ENCODE measurements around the gene DYRK1B.

DNA sequence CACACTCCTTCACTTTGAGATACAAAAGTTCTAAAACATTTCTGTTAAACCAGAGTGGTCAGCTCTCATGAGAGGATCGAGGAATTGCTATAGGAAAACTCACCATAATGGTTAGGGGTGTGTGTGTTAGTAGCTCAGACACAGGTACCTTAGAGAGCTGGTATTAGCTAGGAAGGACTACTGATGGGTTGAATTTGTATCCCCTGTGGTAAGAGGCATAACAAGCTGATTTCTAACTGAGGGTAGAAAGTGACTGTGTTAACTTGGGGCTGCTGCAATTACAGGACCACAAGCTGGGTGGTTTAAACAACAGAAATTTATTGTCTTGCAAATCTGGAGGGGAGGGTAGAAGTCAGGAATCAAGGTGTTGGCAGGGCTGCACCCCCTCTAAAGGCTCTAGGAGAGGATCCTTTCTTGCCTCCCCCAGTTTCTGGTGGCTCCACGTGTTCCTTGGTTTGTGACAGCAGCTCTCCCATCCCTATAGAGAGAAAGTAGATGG, 37.9 kb downstream of the DYRK1B start:
- TF ChIP-seq, protein P1, sequence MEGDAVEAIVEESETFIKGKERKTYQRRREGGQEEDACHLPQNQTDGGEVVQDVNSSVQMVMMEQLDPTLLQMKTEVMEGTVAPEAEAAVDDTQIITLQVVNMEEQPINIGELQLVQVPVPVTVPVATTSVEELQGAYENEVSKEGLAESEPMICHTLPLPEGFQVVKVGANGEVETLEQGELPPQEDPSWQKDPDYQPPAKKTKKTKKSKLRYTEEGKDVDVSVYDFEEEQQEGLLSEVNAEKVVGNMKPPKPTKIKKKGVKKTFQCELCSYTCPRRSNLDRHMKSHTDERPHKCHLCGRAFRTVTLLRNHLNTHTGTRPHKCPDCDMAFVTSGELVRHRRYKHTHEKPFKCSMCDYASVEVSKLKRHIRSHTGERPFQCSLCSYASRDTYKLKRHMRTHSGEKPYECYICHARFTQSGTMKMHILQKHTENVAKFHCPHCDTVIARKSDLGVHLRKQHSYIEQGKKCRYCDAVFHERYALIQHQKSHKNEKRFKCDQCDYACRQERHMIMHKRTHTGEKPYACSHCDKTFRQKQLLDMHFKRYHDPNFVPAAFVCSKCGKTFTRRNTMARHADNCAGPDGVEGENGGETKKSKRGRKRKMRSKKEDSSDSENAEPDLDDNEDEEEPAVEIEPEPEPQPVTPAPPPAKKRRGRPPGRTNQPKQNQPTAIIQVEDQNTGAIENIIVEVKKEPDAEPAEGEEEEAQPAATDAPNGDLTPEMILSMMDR (conservative IDR thresholded peaks at IDR 0.05), result no peak
- no peak for TF ChIP-seq EZH2 (IDR thresholded peaks at IDR 0.05; ENCODE audit: low read depth)

Data from PC-9 (cell line).